Putamen (tissue), 1 donor: ENCODE data around the gene CDC42SE2.
"Not testable (repeated sequence)": the region's sequence is repeated elsewhere in the genome, so short reads cannot be mapped to it uniquely, and the experiment has no call there.

ENCODE experiments used
- DNase-seq: peaks from one replicate; pipeline ENCODE4 v3.0.0-alpha.2; 2016; ENCODE audit warnings: low spot score

CDC42SE2 gene

DNA sequence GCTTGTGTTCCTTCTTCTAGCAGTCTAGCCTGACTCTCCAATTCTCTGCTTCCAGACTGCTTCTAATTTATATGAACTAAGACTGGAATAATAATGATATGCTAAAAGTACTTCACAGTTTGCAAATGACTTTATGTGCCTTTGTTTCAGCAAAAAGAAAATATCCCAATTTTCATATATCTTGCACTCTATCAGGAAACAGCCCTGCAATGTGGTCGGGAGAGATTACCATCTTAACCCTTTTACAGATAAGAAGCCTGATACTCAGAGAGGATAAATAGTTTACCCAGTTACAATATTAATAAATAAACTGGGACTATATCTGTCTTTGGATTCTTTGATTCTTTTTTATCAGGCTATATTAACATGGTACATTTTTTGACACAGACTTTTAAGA lies 126.0 kb downstream of the CDC42SE2 start:
- DNase-seq = no peak

DNA sequence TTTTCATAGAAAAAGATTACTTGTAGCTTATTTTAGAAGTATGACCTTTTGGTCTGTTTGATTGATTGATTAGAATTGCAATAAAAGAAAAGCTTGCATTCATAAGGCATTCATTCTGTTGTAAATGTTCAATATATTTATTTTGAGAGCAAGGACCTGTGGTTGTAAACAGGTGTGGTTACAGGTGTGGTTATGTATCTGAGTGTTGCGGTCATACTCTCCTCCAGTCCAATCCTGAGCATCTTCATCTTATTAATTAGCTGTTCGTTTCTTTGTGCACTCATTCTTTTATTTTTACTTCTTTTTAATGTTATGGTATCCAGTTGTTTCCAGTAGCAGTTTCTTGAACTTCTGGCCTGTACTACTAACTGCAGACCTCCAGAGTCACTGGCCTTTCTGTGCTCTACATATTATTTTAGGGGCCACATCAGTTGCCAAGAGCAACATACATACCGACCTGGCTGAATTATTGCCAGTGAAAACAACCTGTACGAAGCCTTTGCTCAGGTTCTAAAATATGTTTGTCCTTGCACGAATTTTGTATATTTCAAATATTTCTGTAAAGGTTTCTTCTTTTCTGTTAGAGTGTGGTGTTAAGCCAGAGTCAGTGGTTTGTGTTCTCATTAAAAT lies 128.7 kb downstream of the CDC42SE2 start:
- DNase-seq = no peak

DNA sequence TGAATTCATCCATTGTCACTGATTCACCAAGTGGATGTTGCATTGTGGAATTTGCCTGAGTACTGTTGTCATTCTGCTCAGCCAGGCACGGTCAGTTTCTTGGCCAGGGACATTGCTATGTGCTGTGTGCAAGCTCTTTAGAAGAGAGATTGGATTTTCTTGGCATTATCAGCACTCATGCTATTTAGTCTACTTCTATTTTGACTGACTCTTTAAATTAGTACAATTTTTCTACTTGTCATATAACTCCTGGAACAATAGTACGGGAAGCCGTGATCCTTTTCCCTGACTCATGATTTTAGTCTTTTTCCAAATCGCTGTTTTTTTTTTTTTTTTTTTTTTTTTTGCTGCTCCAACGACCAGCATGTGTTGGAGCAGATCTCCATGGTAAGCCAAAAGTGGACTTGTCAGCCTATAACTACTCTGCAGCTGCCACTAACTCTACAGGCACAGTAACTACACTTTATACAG lies 129.7 kb downstream of the CDC42SE2 start:
- peak; percentile 53 for DNase-seq

DNA sequence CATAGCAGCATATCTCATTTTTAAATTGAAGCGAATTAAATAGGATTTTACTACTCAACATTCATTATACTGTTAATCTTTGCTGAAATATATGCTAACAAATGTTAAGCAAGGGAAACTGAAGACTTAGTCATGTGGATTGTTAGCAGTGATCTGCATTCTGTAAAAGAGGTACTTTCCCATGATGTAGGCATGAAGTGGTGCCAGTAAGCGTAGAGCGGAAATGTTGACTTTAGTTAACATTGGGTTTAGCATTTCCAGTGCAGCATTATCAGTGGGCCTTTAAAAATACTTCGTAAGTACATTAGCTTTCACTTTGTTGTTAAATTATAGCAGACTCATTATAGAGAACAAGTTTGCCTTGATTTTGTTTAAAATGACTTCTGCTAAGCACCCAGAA lies 130.3 kb downstream of the CDC42SE2 start:
- DNase-seq = no peak

DNA sequence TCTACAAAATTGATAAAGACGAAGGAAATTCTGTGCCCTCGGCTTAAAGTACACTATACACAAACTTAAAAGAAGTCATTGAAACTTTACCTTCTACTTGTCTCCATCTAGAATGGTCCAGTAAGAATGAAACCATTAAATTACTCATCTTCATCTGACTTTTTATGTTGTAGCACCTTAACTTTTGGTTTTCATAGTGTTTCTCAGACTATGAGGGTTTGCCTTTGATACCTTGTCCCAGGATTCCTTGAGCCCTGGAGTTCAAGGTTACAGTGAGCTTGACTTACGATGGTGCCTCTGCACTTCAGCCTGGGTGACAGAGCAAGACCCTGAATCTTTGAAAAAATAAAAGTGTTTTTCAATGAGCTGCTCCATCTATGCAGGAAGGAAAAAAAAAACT lies 132.2 kb downstream of the CDC42SE2 start:
- DNase-seq = no peak

DNA sequence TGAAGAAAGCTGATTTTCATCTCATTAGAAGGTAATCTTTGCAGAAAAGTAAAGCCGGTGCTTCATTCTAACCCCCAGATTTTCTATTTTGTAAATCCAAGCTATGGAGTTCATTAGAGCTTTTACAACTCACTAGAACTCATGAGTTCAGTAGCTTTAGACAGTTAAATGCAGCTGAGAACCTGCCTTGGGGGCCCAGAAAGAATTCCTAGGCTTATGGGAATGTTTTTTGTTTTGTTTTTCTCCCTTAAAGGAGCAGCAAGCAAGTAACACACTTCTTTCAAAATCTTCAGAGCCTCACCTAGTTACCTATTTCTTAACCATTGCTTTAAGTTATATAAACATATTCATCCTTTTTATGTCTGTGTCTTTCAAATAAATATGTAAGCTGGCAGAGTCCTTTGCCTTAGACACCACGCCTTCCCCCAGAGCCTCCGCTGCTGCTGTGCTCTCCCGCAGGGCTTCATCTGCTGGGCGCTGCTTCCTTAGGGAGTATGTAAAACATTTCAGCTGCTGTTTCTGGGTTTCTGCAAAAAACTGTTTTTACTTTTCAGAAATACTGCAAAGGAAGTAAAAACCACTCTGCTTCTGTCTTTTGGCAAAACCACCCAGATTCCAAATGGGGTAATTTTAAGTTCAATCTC lies 132.9 kb downstream of the CDC42SE2 start:
- DNase-seq = no peak

DNA sequence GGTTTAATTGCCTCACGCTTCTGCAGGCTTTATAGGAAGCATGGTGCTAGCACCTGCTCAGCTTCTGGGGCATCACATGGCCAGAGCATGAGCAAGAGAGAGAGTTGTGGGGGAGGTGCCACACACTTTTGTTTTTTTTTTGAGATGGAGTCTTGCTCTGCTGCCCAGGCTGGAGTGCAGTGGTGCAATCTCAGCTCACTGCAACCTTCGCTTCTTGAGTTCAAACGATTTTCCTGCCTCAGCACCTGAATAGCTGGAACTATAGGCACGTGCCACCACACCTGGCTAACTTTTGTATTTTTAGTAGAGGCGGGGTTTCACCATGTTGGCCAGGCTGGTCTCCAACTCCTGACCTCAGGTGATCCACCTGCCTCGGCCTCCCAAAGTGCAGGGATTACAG lies 135.2 kb downstream of the CDC42SE2 start:
- DNase-seq = not testable (repeated sequence)

DNA sequence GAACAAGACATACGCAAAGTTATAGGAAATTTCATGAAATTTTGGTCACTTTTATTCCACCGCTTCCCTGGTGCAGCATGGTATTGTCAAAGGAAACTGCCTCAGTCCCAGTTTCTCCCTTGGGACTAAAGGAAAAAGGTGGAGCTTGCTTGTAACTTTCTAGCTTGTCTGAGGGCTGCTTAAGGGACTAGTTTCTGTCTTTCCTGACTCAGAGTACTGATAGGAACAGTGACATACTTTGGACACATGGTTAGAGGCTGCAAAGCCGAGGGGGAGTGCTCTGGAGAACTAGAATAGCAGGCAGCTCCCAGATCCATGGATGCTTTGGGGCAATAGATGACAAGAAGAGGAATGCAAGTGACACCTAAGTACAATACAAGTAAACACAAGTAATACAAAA lies 136.7 kb downstream of the CDC42SE2 start:
- no peak for DNase-seq

DNA sequence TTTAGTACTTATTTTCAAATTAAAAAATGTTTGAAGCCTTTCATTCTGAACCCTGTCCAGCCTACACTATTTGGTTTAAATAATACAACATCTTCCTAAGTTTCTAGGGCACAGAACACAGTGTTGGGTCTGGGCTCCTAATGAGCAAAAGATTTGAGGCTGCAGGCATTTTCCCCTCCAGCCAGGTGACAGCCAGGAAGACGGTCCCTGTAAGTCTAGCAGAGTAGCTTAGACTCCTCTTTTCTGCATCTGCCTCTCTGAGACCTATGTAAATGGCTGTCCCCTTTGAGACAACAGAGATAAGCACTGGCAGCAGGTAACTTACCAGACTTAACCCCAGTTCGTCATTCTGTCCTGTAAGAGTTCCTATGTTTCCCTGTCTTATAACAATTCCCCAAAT lies 141.8 kb downstream of the CDC42SE2 start:
- no peak for DNase-seq

DNA sequence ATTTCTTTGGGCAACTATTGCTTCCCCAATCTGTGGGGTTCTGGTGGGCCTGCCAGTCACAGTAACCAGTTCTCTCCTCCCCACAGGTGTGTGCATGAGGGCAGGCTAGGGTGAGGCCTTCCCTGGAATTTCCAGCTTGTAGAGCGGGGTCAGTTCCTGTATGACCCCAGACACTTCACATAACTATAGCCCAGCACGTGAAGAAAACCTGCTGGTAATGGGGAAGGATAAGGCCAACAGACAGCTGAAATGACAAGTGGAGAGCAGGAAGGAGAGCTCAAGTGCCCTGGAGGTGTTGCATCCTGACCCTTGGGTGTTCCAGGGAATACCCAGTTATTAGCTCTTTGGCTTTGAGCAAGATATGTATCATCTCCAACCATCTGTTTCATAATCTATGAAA lies 142.2 kb downstream of the CDC42SE2 start:
- no peak for DNase-seq

DNA sequence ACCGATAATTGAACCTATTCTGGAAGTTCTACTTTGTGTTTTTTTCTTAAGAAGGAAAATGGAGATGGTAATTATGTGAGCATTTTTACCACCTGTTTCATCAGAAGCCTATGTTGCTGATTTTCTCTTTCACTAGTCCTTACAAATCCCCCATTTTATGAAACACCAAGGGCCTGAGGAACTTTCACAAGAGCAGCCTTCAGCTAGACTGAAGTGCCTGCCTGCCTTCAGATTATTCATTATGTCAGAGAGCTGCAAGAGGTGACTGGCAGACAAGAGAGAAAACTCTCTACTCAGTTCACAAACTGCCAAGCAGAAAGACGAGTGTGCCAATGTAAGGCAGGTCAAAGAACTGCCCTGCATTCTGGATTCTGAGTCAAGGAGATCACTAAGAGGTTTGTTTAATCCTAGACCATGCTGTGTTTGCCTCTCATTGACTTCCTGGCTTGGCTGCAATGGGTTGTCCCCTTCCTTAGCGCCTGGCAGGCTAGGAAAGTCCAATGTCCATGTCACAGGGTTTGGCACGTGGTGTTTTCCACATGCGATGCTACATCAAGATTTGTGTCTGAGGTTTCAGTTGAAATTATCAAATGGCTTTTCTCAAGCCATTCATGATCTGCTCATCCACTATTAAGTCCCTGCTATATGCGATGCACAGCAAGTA lies 143.3 kb downstream of the CDC42SE2 start:
- no peak for DNase-seq

DNA sequence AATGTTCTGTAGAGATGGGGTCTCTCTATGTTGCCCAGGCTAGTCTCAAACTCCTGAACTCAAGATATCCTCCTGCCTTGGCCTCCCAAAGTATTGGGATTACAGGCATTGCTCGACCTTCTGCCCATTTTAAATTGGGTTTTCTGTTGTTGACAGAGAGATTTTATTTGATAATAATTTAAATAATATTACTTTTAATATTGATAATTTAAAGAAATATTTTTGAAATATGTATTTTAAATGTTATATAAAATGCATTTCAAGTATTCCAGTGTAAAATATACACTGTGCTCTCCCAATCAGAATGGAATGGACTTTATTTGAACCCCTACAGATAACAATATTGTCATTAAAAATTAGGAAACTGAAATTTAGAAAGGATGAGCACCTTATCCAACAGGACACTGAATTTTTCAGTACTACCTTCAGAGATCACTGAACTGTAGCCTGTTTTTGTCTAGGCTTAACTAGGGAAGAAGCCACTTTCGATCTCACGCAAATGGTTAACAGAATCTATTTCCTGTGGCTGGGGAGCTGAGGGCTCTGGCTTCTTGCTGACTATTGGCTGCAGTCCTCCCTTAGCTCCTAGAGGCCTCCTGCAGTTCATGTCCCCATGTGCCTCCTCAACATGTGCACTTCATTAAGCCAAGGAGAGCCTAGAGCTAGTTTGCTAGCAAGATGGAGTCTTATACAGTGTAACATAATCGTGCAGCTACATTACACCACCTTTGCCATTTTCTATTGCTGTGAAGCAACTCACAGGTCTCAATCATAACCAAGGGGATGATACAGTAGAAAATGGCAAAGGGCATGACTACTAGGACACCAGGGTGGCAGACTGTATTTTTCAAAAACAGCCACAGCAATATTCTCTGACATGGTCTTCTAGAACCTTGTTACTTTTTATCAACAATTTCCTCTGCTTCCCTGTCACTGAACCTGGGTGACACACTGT lies 150.0 kb downstream of the CDC42SE2 start:
- no peak for DNase-seq

DNA sequence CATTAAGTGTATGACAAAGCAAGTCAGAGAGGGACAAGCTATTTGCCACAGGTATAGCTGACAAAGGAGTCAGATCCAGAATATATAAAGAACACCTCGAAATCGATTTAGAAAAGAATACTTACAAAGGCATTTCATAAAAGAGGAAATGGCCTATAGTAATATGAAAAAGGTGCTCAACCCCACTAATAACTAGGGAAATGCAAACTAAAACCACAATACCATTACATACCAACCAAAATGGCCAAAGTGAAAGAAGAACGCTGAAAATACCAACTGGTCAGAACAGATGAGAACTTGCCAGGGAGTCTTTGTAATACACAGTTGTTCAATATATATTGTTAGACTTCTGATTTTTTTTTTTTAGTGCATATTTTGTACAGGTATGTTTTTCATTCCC lies 152.9 kb downstream of the CDC42SE2 start:
- no peak for DNase-seq

DNA sequence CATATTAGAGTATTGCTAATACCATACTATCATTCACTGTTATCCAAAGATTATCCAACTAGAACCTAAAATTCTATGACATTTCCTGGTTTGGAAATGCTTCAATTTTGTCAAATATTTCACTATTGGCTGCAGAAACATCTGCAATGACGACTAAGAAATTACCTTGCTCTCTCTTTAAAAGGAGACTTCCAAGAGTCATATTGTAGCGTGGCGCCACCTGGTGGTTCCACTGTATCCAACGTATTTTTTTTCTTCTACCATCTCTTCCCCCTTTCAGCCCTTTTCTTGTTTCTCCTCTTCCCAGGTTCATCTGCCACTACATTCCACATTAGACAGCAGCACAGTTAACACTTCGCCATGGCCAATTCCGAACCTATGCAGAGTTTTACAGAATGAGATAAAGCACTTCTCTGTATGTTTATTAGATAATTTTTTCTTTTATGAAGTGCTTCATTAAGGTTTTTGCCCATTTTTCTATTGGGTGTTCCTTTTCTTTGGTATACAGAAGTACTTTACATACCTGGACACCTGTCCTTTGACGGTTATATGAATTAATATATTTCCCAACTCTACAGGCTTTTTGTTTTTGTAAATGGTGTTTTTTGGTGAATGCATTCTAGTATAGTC lies 153.5 kb downstream of the CDC42SE2 start:
- DNase-seq = peak; percentile 73

DNA sequence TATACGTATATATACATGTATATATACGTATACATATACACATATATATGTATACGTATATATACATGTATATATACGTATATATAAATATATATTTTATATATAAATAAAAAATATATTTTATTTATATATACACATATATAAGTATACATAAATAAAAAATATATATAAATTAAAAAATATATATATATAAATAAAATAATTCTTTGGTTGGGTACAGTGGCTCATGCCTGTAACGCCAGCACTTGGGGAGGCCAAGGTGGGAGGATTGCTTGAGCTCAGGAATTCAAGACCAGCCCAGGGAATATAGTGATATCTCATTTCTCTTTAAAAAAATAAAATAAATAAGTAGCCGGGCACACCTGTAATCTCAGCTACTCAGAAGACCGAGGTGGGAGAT lies 155.0 kb downstream of the CDC42SE2 start:
- DNase-seq = no peak

DNA sequence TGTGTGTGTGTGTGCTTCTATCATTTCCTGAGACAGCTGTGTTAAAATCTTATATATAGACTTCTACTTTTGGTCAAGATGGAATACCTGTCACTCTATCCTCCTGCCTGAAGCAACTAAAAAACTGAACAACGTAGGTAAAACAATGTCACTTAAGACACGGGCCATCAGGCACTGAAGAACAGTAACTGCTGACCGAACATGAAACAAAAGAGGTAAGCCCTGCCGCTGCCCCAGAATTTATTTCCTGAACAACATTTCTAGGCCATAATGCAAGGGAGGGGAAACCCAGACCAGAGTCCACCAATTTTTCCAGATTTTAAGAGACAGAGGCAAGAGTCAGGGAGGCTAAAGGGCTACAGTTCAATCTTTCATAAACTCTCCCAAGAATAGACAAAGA lies 156.0 kb downstream of the CDC42SE2 start:
- DNase-seq = no peak

DNA sequence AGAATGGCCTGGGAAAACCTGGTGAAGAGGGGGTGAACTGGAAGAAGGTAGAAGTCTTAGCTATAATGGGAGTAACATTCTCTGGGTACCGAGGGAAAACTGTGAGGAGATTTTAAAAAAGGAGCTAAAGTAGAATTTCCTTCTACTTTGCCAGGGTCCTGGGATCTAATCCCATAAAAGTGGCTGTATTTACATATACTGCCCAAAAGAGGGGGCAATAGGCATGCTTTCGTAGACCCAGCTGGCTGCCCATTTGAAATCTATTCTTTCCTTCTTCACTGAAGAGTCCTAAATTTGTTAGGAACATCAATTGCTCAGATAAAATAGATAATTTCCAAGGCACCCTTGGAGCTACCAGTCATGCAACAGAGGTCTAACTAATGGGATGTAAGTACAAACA lies 159.2 kb downstream of the CDC42SE2 start:
- DNase-seq = no peak

DNA sequence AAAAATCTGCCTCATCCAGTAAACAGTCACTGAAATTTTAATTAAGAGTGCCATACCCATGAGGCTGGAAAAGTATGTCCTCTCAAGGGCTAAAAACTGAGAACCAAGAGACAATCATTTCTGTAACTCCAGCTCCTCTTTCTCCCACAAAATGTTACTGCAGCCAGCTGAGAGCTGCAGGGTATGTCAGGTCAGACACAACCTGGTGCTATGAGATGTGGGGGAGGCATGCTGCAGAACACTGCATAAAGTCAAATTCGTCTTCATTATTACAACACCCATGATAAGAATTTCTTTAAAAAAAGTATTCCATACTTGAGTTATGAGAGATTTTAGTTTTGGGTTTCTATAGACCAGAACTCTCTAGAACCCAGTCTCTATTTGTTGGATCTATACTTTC lies 162.2 kb downstream of the CDC42SE2 start:
- peak; percentile 64 for DNase-seq

DNA sequence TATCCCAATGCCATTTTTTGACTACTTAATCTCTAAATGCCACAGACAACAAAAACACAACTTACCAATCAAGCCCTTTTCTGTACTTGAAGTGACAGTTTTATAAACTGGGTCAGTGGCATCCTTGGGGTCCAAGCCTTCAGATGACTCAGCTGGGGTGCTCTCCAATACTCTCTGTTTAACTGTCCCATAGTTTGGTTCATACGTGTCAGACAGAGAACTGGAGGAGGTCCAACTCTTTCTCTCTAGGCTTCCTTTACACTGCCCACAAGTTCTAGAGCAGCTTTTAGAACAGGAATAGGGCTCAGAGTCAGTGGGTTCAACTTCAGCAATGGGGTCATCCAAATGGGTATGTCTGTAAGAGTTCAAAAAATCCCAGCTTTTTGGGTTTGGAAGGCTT lies 166.9 kb downstream of the CDC42SE2 start:
- DNase-seq = no peak

DNA sequence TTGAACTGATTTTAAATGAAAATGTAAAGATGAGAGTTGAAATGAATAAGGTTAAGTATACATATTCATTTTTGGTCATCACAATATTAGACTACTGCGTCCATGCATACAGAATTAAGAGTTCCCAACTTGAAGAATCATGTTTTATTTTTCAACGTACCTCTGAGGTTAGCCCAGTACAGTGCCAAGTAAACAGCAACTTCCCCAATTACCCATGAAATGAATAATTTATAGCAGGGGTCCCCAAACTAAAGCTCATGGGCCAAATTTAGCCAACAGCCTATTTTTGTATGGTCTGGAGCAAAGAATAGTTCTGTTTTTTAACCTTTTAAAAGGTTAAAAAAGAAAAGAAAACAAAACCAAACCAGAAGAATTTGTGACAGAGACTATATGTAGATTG lies 167.9 kb downstream of the CDC42SE2 start:
- DNase-seq = no peak

DNA sequence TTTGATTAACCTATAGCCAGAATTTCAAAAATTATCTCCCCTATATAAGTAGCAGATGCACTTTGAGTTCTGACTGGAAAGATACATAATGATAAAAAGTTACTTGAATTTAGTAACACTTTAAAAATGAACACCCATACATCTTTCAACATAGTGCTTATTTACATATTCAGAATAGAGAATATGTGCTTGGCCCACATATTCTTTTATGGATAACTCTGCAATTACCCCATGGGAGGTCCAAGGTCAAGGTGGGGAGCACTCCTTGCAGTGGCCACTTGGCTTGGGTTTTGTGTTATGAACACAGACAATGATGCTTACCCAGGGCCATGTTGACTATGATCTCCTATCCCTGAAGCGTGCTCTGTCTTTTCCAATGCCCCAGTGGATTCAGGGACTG lies 169.3 kb downstream of the CDC42SE2 start:
- no peak for DNase-seq

DNA sequence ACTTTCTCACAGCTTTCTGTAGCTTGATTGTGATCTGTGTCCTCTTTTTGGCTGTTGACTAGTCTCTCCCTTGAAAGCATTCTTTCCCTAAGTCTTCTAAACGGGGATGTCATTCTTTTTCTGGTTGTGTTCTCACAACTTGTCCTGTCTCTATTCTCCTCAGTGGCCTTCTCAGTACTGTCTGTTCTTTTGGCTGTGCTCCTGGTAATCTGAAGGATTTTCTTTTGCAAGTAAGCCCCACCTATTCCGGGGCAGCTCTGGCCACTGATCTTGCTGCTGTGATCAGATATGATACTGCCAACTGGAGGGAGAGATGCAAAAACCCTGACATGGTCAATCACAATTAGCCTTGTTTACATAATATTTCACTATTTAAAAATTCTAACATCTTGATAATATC lies 172.2 kb downstream of the CDC42SE2 start:
- no peak for DNase-seq
